ENCODE data around the gene KLK15. TPM values are rescaled to one million over a fixed set of nuclear protein-coding genes. Genes with fewer than 3 reads are reported as not detected.
A peak's percentile ranks its signal among the peaks of the same experiment; 100 is the strongest.

Gene KLK15
- total and polyA plus RNA-seq, 2 of the 4 experiments (the other 2 are of a cell fraction): not detected

GRCh38 chr19:50836543-50837195 lies 3.3 kb upstream of the KLK15 start:
- TF ChIP-seq MAZ (IDR thresholded peaks at IDR 0.05; ENCODE audit: borderline replicate concordance, low read depth, low read length) (no peak), NFE2L2 (IDR thresholded peaks at IDR 0.05; ENCODE audit: low read depth, low read length) (no peak), BHLHE40 (IDR thresholded peaks at IDR 0.05; ENCODE audit: low read depth, low read length) (no peak), SMC3 (IDR thresholded peaks at IDR 0.05; ENCODE audit: low read depth, low read length) (no peak)
- Histone ChIP-seq H4K8ac (ENCODE audit: low read depth in 2 of 2, low read length in 2 of 2) (0 out of 4 replicates have a peak overlapping the region, but pooled peaks of 1 of the 2 experiments have one; percentile 41), H4K20me1 (ENCODE audit: insufficient read depth, low read length) (no peaks in the 10 kb centered on the region), H2AFZ (replicated peaks; ENCODE audit: low read length, poor library complexity) (peak overlapping the region; percentile 94), H3K4me3 (ENCODE audit: insufficient read depth, low read depth, low read length) (no peak overlapping the region), H3K27ac (ENCODE audit: insufficient read depth, low read length) (no peak overlapping the region), H3K27me3 (ENCODE audit: control insufficient read depth, insufficient read depth, low read length) (no peaks in the 10 kb centered on the region), H3K9ac (ENCODE audit: low read depth, low read length) (no peak overlapping the region), H3K14ac (replicated peaks; ENCODE audit: low read depth, low read length) (no peak overlapping the region), H3K18ac (ENCODE audit: low read depth, low read length) (no peak overlapping the region), H3K79me1 (ENCODE audit: low read depth in 1 of 2, low read length in 2 of 2) (no peaks in the 10 kb centered on the region), H2AK9ac (replicated peaks; ENCODE audit: low read depth, low read length, poor library complexity) (no peak overlapping the region), H3K23ac (ENCODE audit: low read depth, low read length) (no peak overlapping the region), H2BK15ac (ENCODE audit: low read depth, low read length) (no peak overlapping the region), H4K5ac (ENCODE audit: low read depth, low read length) (no peak overlapping the region), H3K36me3 (ENCODE audit: control insufficient read depth, insufficient read depth, low read length) (no peaks in the 10 kb centered on the region), H3K9me3 (ENCODE audit: control insufficient read depth, insufficient read depth, low read length) (no peaks in the 10 kb centered on the region), H3K4ac (ENCODE audit: low read depth, low read length) (no peak overlapping the region), H3K9me1 (ENCODE audit: insufficient read depth, low read length) (no peaks in the 10 kb centered on the region), H2AK5ac (ENCODE audit: low read depth, low read length) (no peak overlapping the region), H2BK20ac (ENCODE audit: low read depth, low read length) (no peak overlapping the region), H4K91ac (ENCODE audit: insufficient read depth, low read depth, low read length) (no peak overlapping the region), H2BK5ac (ENCODE audit: low read depth, low read length, poor library complexity, severe bottlenecking) (no peak overlapping the region), H2BK120ac (ENCODE audit: low read depth, low read length) (no peak overlapping the region), H3K4me1 (ENCODE audit: control insufficient read depth, insufficient read depth, low read length) (no peaks in the 10 kb centered on the region), H3K56ac (ENCODE audit: extremely low read depth, insufficient read depth, low read length) (no peak overlapping the region), H3K4me2 (ENCODE audit: low read depth, low read length) (no peak overlapping the region; the same call in 1 of the 2 replicates)
- 29% methylated on average over 7 of the region's 19 CpGs; no CpG with 5 or more reads in 1 of the 2 experiments for WGBS, 2 experiments (ENCODE audit: extremely low coverage in 2 of 2, insufficient read length in 1 of 2)
- dilution Hi-C loops (cut with HindIII; ENCODE audit: low sequenced_read_pairs, unreplicated experiment): no loop called here
- intact Hi-C loops (cut with micrococcal nuclease): no loop called here
- no peak for ATAC-seq (ENCODE audit: low read depth)
- no peak for DNase-seq
- ChIA-PET CTCF (no interaction called here), POLR2A (ENCODE audit: unreplicated experiment) (no interaction called here)
- BruUV-seq (replicated peaks): no TSS peak
- in situ Hi-C loops (cut with MboI; ENCODE audit: low sequenced_read_pairs): no loop called here

All from IMR-90 (cell line).